Measurements from ENCODE around the gene LDLRAP1.

DNA sequence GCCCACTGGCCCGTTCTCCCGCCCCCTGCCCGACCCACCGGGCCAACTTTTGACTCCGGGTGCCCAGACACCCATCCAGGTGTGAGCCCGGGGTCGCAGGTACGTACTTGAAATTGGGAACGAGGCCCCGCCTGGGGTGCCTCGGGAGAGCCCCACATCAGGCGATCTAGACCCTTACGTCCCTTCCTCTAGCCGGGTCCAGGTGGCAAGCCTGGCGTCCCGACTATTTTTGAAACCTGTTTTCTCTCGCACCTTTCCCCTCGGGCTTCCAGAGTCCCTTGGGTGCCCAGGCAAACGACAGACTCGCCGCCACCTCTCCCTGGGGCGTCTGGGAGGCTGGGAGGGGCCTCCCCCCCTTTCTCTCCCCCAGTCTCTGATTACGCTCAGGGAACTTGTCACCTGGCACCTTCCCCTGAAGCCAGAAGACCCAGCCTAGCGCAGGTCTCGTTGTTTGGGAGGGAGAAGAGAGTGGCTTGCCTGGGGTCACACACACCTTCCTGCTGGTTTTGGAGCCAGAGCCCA lies 898 bp downstream of the LDLRAP1 start:
- TF ChIP-seq, protein P1, sequence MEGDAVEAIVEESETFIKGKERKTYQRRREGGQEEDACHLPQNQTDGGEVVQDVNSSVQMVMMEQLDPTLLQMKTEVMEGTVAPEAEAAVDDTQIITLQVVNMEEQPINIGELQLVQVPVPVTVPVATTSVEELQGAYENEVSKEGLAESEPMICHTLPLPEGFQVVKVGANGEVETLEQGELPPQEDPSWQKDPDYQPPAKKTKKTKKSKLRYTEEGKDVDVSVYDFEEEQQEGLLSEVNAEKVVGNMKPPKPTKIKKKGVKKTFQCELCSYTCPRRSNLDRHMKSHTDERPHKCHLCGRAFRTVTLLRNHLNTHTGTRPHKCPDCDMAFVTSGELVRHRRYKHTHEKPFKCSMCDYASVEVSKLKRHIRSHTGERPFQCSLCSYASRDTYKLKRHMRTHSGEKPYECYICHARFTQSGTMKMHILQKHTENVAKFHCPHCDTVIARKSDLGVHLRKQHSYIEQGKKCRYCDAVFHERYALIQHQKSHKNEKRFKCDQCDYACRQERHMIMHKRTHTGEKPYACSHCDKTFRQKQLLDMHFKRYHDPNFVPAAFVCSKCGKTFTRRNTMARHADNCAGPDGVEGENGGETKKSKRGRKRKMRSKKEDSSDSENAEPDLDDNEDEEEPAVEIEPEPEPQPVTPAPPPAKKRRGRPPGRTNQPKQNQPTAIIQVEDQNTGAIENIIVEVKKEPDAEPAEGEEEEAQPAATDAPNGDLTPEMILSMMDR (IDR thresholded peaks at IDR 0.05; ENCODE audit: low read depth, low read length, poor library complexity, severe bottlenecking), result no peak
- no peak for TF ChIP-seq EZH2phosphoT487 (IDR thresholded peaks at IDR 0.05; ENCODE audit: borderline replicate concordance, low read length)

Measured in DOHH2 (cell line).